UCSD-AML1 (cell line): Measurements from ENCODE around the gene AP1M2.
"Not testable (repeated sequence)": the region's sequence is repeated elsewhere in the genome, so short reads cannot be mapped to it uniquely, and the experiment has no call there.

Experiments
- DNase-seq: peaks from one replicate; lab custom pipeline; 2025; ENCODE audit not compliant: unreplicated experiment; lab: John Stamatoyannopoulos, UW

AP1M2 gene

GRCh38 chr19:10602330-10603083 lies 15.4 kb upstream of the AP1M2 start:
- peak; percentile 88 for DNase-seq

GRCh38 chr19:10601999-10602329 lies 14.9 kb upstream of the AP1M2 start:
- no peak for DNase-seq

- no peak for DNase-seq
These were observed 13.0 kb upstream of the AP1M2 start for GRCh38 chr19:10600149-10600548.

GRCh38 chr19:10593820-10594637 lies 6.9 kb upstream of the AP1M2 start:
- no peak for DNase-seq

GRCh38 chr19:10593148-10593547 lies 6.0 kb upstream of the AP1M2 start:
- no peak for DNase-seq

- no peak for DNase-seq
These were observed 683 bp upstream of the AP1M2 start for GRCh38 chr19:10587839-10588150.

GRCh38 chr19:10586396-10586795 lies 716 bp downstream of the AP1M2 start:
- DNase-seq: no peak

GRCh38 chr19:10583036-10583776 lies 3.9 kb downstream of the AP1M2 start:
- no peak for DNase-seq

- no peak for DNase-seq
These were observed 5.0 kb downstream of the AP1M2 start for GRCh38 chr19:10582091-10582490.

- DNase-seq: peak; percentile 89
These were observed 6.0 kb downstream of the AP1M2 start for GRCh38 chr19:10580979-10581631.

- no peak for DNase-seq
These were observed 9.2 kb downstream of the AP1M2 start for GRCh38 chr19:10577951-10578350.

- DNase-seq: no peak
These were observed 11.9 kb downstream of the AP1M2 start for GRCh38 chr19:10575011-10575716.

GRCh38 chr19:10574462-10574861 lies 12.7 kb downstream of the AP1M2 start:
- no peak for DNase-seq

- DNase-seq: not testable (repeated sequence)
These were observed 13.3 kb downstream of the AP1M2 start for GRCh38 chr19:10573793-10574192.

GRCh38 chr19:10568826-10569651 lies 18.1 kb downstream of the AP1M2 start, which contains the start of gene CDKN2D:
TSS of gene CDKN2D (minus strand) at chr19:10568979. CDS start at chr19:10568653, 326 bp downstream.
- peak; percentile 100 for DNase-seq

GRCh38 chr19:10568062-10568825 lies 18.9 kb downstream of the AP1M2 start:
- DNase-seq: no peak

GRCh38 chr19:10567656-10568055 lies 19.5 kb downstream of the AP1M2 start:
- no peak for DNase-seq

- peak; percentile 49 for DNase-seq
These were observed 20.3 kb downstream of the AP1M2 start for GRCh38 chr19:10566658-10567410.

- no peak for DNase-seq
These were observed 20.8 kb downstream of the AP1M2 start for GRCh38 chr19:10566408-10566657.
